K562 (cell line): ENCODE results near the gene NOVA1. TPM values are rescaled to one million over a fixed set of nuclear protein-coding genes. Genes with fewer than 3 reads are reported as not detected.
"Not testable (repeated sequence)": the region's sequence is repeated elsewhere in the genome, so short reads cannot be mapped to it uniquely, and the experiment has no call there.

Source experiments
- ATAC-seq: fragments of 200-7000 bp; cut with Tn5 transposase; 3 replicates; pipeline ENCODE4 v1.9.1; 2020; ENCODE audit warnings: moderate library complexity
- BruUV-seq: library from RNA; stranded (reverse); fragments of 400-500 nt; replicated peaks from 2 replicates; lab custom pipeline; 2021; lab: Mats Ljungman, UMichigan
- CTCF ChIA-PET: fragments of 300-600 bp; formaldehyde crosslinking; extraction: SDS; loops from one replicate; lab custom pipeline; 2021; ENCODE audit warnings: low intra/inter-chr PET ratio; lab: Yijun Ruan, JAX
- POLR2A ChIA-PET: fragments of 300-600, 350-650 bp; sonication (Branson Sonifier 250); formaldehyde crosslinking; extraction: SDS; loops from one replicate; lab custom pipeline; 2021; ENCODE audit warnings: antibody characterized with exemption, inconsistent platforms; lab: Yijun Ruan, JAX
- DNase-seq, 4 experiments: peaks; one replicate each; pipeline versions ENCODE4 v3.0.0 to v3.0.0-alpha.2; 2011 to 2018; ENCODE audit warnings: low spot score in 3 of 4, mixed read lengths in 3 of 4; ENCODE audit errors: extremely low read depth in 1 of 4
- FAIRE-seq: peaks from 2 replicates; lab custom pipeline; 2011; peaks lifted over from hg19 to GRCh38; lab: Jason Lieb, UNC
- H2AFZ ChIP-seq: 2 replicates; pipeline ENCODE4 v1.6.0; 2011; ENCODE audit warnings: low read depth, low read length, control low read depth, inconsistent platforms
- H3K27ac ChIP-seq: fragments of 200-600 bp; 3 replicates; pipeline ENCODE4 v1.8.0; 2011; ENCODE audit warnings: low read depth, mild to moderate bottlenecking, control low read depth, inconsistent platforms, low read length, moderate library complexity, mixed read lengths; ENCODE audit errors: extremely low read depth
- H3K27me3 ChIP-seq, 2 experiments: fragments of 300-600 bp in 1 of 2; 2 replicates in 1 of 2; 3 replicates in 1 of 2; pipeline versions ENCODE4 v1.6.0 to v1.8.0; 2011; ENCODE audit warnings: inconsistent platforms in 2 of 2, low read length in 2 of 2, mild to moderate bottlenecking in 1 of 2, mixed read lengths in 1 of 2, moderate library complexity in 1 of 2; ENCODE audit not compliant: control insufficient read depth in 2 of 2, insufficient read depth in 2 of 2
- H3K36me3 ChIP-seq: fragments of 300-600 bp; 3 replicates; pipeline ENCODE4 v1.8.0; 2011; ENCODE audit warnings: mild to moderate bottlenecking, low read length, inconsistent platforms; ENCODE audit not compliant: control insufficient read depth, insufficient read depth
- H3K4me1 ChIP-seq, 2 experiments: fragments of 200-600 bp in 1 of 2; replicated peaks in 1 of 2; 2 replicates in 1 of 2; 3 replicates in 1 of 2; pipeline versions ENCODE4 v1.5.1 to v1.8.0; 2011; ENCODE audit warnings: inconsistent platforms in 2 of 2, low read length in 2 of 2, mild to moderate bottlenecking in 1 of 2, mixed read lengths in 1 of 2, moderate library complexity in 1 of 2; ENCODE audit not compliant: control insufficient read depth in 2 of 2, insufficient read depth in 2 of 2
- H3K4me2 ChIP-seq: 2 replicates; pipeline ENCODE4 v1.6.1; 2011; ENCODE audit warnings: low read length, control low read depth, inconsistent platforms, mixed read lengths; ENCODE audit not compliant: insufficient read depth
- H3K4me3 ChIP-seq: fragments of 200-600 bp; sonication (generic), shearing (Covaris generic); 2 replicates; pipeline ENCODE4 v1.5.1; 2016; ENCODE audit warnings: control low read depth, inconsistent platforms
- H3K79me2 ChIP-seq: fragments of 200-600 bp; 3 replicates; pipeline ENCODE4 v1.8.0; 2011; ENCODE audit warnings: low read length, inconsistent platforms; ENCODE audit not compliant: control insufficient read depth, insufficient read depth
- H3K9ac ChIP-seq, 2 experiments: 2 replicates each; pipeline versions ENCODE4 v1.6.0 to v1.6.1; 2011; ENCODE audit warnings: low read depth in 2 of 2, low read length in 2 of 2, control low read depth in 1 of 2, inconsistent platforms in 1 of 2, mild to moderate bottlenecking in 1 of 2, mixed read lengths in 1 of 2; ENCODE audit not compliant: insufficient read depth in 1 of 2
- H3K9me1 ChIP-seq: one replicate; pipeline ENCODE4 v1.6.0; 2011; ENCODE audit warnings: inconsistent platforms, mild to moderate bottlenecking, low read length, moderate library complexity; ENCODE audit not compliant: control insufficient read depth, insufficient read depth
- H3K9me3 ChIP-seq: replicated peaks from 2 replicates; pipeline ENCODE4 v1.5.1; 2011; ENCODE audit warnings: low read depth, low read length, inconsistent platforms; ENCODE audit not compliant: control insufficient read depth, insufficient read depth
- H4K20me1 ChIP-seq: replicated peaks from 2 replicates; pipeline ENCODE4 v1.6.1; 2011; ENCODE audit warnings: low read length, inconsistent platforms, mixed read lengths; ENCODE audit not compliant: control insufficient read depth, insufficient read depth
- CSDE1 ChIP-seq, 2 experiments: fragments of 450-650 bp; IDR thresholded peaks; 2 replicates each; pipeline ENCODE4 v1.6.1; 2016; ENCODE audit warnings: mild to moderate bottlenecking in 1 of 2
- DPF2 ChIP-seq: fragments of 450-650 bp; IDR thresholded peaks from 2 replicates; pipeline ENCODE4 v1.6.1; 2016
- HIVEP1 ChIP-seq: fragments of 250-450 bp; sonication (Bioruptor Pico); IDR thresholded peaks from 2 replicates; pipeline ENCODE4 v1.4.0; 2020; ENCODE audit warnings: mild to moderate bottlenecking
- POLR2AphosphoS2 ChIP-seq: IDR thresholded peaks from 2 replicates; pipeline ENCODE4 v1.6.1; 2012; ENCODE audit warnings: low read length, improper control_type of control experiment
- RB1 ChIP-seq: fragments of 450-650 bp; IDR thresholded peaks from 2 replicates; pipeline ENCODE4 v1.6.1; 2017; ENCODE audit warnings: low read depth, mild to moderate bottlenecking
- RBFOX2 ChIP-seq: fragments of 200-400 bp; formaldehyde crosslinking; IDR thresholded peaks from 2 replicates; pipeline ENCODE4 v1.6.1; 2017; ENCODE audit warnings: low read depth, mild to moderate bottlenecking, low read length, moderate library complexity
- SREBF2 ChIP-seq: sonication (generic); formaldehyde crosslinking; IDR thresholded peaks from 2 replicates; pipeline ENCODE4 v1.4.0; 2020; ENCODE audit warnings: mild to moderate bottlenecking, missing genetic modification reagents
- ZBTB33 ChIP-seq: sonication (generic); formaldehyde crosslinking; IDR thresholded peaks from 2 replicates; pipeline ENCODE4 v1.8.1; 2023; ENCODE audit warnings: mild to moderate bottlenecking, missing genetic modification reagents
- ZBTB8A ChIP-seq: fragments of 450-650 bp; IDR thresholded peaks from 2 replicates; pipeline ENCODE4 v1.6.1; 2018; ENCODE audit warnings: mild to moderate bottlenecking, moderate library complexity; ENCODE audit not compliant: partially characterized antibody
- WGBS: fragments of 100-300 bp; shearing (Covaris generic); methylation state at CpG from one replicate; pipeline ENCODE4 v1.1.6; 2016; ENCODE audit warnings: low coverage, mixed read lengths; ENCODE audit not compliant: insufficient coverage; ENCODE audit errors: missing lambda C conversion rate; 5-methylcytosine and 5-hydroxymethylcytosine counted together
- in situ Hi-C: fragments of 300-500 bp; cut with MboI; formaldehyde crosslinking; loops from 4 replicates; pipeline ENCODE4 v1.15.0; 2018; ENCODE audit warnings: inconsistent platforms, mixed read lengths
- intact Hi-C: fragments of 100-400 bp; cut with micrococcal nuclease; formaldehyde crosslinking; loops from 2 replicates; pipeline ENCODE4 v1.14.2; 2022
- polyA plus RNA-seq, 8 experiments: library from polyadenylated mRNA; depleted of rRNA in 4 of 8; stranded (reverse) in 5 of 8; unstranded in 3 of 8; fragments of >200 nt; fragmentation: Nextera tagmentation in 2 of 8; fragmentation: Illumina TruSeq in 1 of 8; extraction: Ambion mirVana in 2 of 8; extraction: Trizol in 1 of 8; gene quantifications; 2 replicates each; pipeline versions ENCODE4 v1.2.1 to v1.2.3, GENCODE V29; 2011 to 2014; ENCODE audit warnings: inconsistent platforms in 1 of 8, missing spikeins in 1 of 8
- total RNA-seq, 7 experiments: library from RNA; depleted of rRNA in 6 of 7; stranded (reverse); fragments of >200 nt in 6 of 7; fragmentation: Illumina TruSeq in 2 of 7; extraction: Trizol in 2 of 7; gene quantifications; 2 replicates each; pipeline versions ENCODE4 v1.2.1 to v1.2.3, GENCODE V29; 2011 to 2021; ENCODE audit warnings: low replicate concordance in 1 of 7
- TF ChIP-seq, protein P1 (sequence below): sonication (generic); formaldehyde crosslinking; IDR thresholded peaks from 2 replicates; pipeline ENCODE4 v1.8.0; 2022; ENCODE audit warnings: mild to moderate bottlenecking, low read depth, missing genetic modification reagents
- TF ChIP-seq, protein P2 (sequence below): fragments of 250-450 bp; sonication (Bioruptor Pico); IDR thresholded peaks from 2 replicates; pipeline ENCODE4 v1.4.0; 2020

NOVA1 gene
- total and polyA plus RNA-seq, 9 of the 15 experiments (the other 6 are each of a cell fraction or from before 2014, with no cell fraction given) = 0.01 TPM; not detected in 8

DNA sequence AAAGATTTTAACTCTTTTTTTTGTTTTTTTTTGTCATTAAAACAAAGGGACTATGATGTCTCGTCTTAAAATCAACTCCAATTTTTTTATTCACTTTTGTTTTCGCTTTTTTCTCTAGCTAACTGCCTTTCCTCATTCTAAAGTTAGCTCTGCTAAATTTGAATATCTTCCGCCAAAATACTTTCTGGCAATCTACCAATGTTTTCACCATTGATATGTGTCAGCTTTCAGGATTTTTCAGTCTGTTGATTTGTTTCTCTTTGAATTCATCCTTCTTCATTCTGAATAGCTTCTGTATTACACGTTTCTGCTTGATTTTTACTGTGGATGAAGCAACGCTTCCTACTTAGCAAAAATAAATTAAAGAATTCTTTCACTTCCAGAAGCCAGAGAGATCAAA is 38.7 kb upstream of the NOVA1 start:
- Histone ChIP-seq H3K79me2 (no peaks in the 10 kb centered on the region), H3K9me1 (no peaks in the 10 kb centered on the region), H3K9me3 (no peaks in the 10 kb centered on the region), H3K27me3 (no peaks in the 10 kb centered on the region), H3K9ac (no peak overlapping the region), H3K36me3 (no peaks in the 10 kb centered on the region), H3K27ac (no peak overlapping the region), H3K4me1 (no peaks in the 10 kb centered on the region), H3K4me3 (no peak overlapping the region), H2AFZ (no peak overlapping the region), H3K4me2 (no peak overlapping the region), H4K20me1 (no peaks in the 10 kb centered on the region)
- no peak for FAIRE-seq
- in situ Hi-C loops = no loop called here
- 1% methylated on average over 5 of the region's 5 CpGs for WGBS
- ChIA-PET CTCF (no interaction called here), POLR2A (no interaction called here)
- no peak for ATAC-seq
- DNase-seq = no peak
- intact Hi-C loops = no loop called here
- TF ChIP-seq HIVEP1 (CRISPR knock-in tag) (no peak), ZBTB8A (no peak), RBFOX2 (no peak), CSDE1 (IDR thresholded peaks at IDR 0.05) (no peak), DPF2 (no peak), ZBTB33 (no peak), SREBF2 (CRISPR knock-in tag) (no peak), POLR2AphosphoS2 (no peak), RB1 (no peak)
- TF ChIP-seq, protein P1, sequence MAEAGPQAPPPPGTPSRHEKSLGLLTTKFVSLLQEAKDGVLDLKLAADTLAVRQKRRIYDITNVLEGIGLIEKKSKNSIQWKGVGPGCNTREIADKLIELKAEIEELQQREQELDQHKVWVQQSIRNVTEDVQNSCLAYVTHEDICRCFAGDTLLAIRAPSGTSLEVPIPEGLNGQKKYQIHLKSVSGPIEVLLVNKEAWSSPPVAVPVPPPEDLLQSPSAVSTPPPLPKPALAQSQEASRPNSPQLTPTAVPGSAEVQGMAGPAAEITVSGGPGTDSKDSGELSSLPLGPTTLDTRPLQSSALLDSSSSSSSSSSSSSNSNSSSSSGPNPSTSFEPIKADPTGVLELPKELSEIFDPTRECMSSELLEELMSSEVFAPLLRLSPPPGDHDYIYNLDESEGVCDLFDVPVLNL (CRISPR knock-in tag) = no peak
- TF ChIP-seq, protein P2, sequence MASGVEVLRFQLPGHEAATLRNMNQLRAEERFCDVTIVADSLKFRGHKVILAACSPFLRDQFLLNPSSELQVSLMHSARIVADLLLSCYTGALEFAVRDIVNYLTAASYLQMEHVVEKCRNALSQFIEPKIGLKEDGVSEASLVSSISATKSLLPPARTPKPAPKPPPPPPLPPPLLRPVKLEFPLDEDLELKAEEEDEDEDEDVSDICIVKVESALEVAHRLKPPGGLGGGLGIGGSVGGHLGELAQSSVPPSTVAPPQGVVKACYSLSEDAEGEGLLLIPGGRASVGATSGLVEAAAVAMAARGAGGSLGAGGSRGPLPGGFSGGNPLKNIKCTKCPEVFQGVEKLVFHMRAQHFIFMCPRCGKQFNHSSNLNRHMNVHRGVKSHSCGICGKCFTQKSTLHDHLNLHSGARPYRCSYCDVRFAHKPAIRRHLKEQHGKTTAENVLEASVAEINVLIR (CRISPR knock-in tag) = no peak
- BruUV-seq = no TSS peak

GRCh38 chr14:26634946-26635345 is 37.1 kb upstream of the NOVA1 start:
- H3K79me2 ChIP-seq, in situ Hi-C loops, DNase-seq, intact Hi-C loops, POLR2A ChIA-PET, BruUV-seq, H3K27ac ChIP-seq, CTCF ChIA-PET, H3K27me3 ChIP-seq, H4K20me1 ChIP-seq, ATAC-seq, H3K36me3 ChIP-seq, H3K9ac ChIP-seq, H3K4me1 ChIP-seq, H3K9me1 ChIP-seq, H3K4me2 ChIP-seq, H3K9me3 ChIP-seq, H2AFZ ChIP-seq, FAIRE-seq, H3K4me3 ChIP-seq: not testable (repeated sequence)
- WGBS = 11% methylated on average over 13 of the region's 25 CpGs
